GM13977 (cell line): ENCODE data around the gene SPAG9.
"Not testable (repeated sequence)": the region's sequence is repeated elsewhere in the genome, so short reads cannot be mapped to it uniquely, and the experiment has no call there.

Source experiments
- DNase-seq: peaks from one replicate; pipeline ENCODE4 v3.0.0; 2012; ENCODE audit warnings: low spot score
- CTCF ChIP-seq: IDR thresholded peaks from 2 replicates; pipeline ENCODE4 v1.5.1; 2012; ENCODE audit warnings: mild to moderate bottlenecking, control low read depth; ENCODE audit not compliant: insufficient read depth; ENCODE audit errors: extremely low read depth, missing control alignments
- in situ Hi-C: fragments of 300-500 bp; cut with MboI; formaldehyde crosslinking; loops from one replicate; pipeline ENCODE4 v1.12.0; 2022; ENCODE audit warnings: low sequenced_read_pairs, low pct_unique_long_range_greater_than_20kb, mixed read lengths, inconsistent platforms; ENCODE audit not compliant: unreplicated experiment

SPAG9 gene

GRCh38 chr17:51085150-51085805 is 35.4 kb downstream of the SPAG9 start:
- TF ChIP-seq CTCF, result no peak
- no peak for DNase-seq
- in situ Hi-C loops, result no loop called here

- no peak for TF ChIP-seq CTCF
- in situ Hi-C loops, result no loop called here
- DNase-seq, result no peak
Observed at GRCh38 chr17:51083981-51084380, 36.7 kb downstream of the SPAG9 start.

- DNase-seq, in situ Hi-C loops: not testable (repeated sequence)
Observed at GRCh38 chr17:51083364-51083763, 37.3 kb downstream of the SPAG9 start.

GRCh38 chr17:51079049-51079448 is 41.6 kb downstream of the SPAG9 start:
- in situ Hi-C loops, result no loop called here
- DNase-seq, result no peak
- TF ChIP-seq CTCF, result no peak

- in situ Hi-C loops, result no loop called here
- no peak for DNase-seq
- TF ChIP-seq CTCF, result no peak
Observed at GRCh38 chr17:51078009-51078592, 42.6 kb downstream of the SPAG9 start.

GRCh38 chr17:51076821-51077220 is 43.8 kb downstream of the SPAG9 start:
- in situ Hi-C loops, result no loop called here
- DNase-seq, result no peak
- TF ChIP-seq CTCF, result no peak

- DNase-seq, result no peak
- no peak for TF ChIP-seq CTCF
- in situ Hi-C loops, result no loop called here
Observed at GRCh38 chr17:51071556-51071955, 49.1 kb downstream of the SPAG9 start.
